H4 (cell line): Measurements from ENCODE around the gene CENPL. TPM values are rescaled to one million over a fixed set of nuclear protein-coding genes. Genes with fewer than 3 reads are reported as not detected.
"Not testable (repeated sequence)": the region's sequence is repeated elsewhere in the genome, so short reads cannot be mapped to it uniquely, and the experiment has no call there.

Experiments used
- DNase-seq: peaks from one replicate; pipeline ENCODE4 v3.0.0-alpha.2; 2015; ENCODE audit warnings: low spot score
- total RNA-seq: library from RNA; depleted of rRNA; stranded (reverse); fragments of >200 nt; shearing (Covaris generic); gene quantifications from 2 replicates; pipeline ENCODE4 v1.2.3, GENCODE V29; 2014

Gene CENPL
- total RNA-seq, 1 experiment from 2014 or later = 27.6 TPM

DNA sequence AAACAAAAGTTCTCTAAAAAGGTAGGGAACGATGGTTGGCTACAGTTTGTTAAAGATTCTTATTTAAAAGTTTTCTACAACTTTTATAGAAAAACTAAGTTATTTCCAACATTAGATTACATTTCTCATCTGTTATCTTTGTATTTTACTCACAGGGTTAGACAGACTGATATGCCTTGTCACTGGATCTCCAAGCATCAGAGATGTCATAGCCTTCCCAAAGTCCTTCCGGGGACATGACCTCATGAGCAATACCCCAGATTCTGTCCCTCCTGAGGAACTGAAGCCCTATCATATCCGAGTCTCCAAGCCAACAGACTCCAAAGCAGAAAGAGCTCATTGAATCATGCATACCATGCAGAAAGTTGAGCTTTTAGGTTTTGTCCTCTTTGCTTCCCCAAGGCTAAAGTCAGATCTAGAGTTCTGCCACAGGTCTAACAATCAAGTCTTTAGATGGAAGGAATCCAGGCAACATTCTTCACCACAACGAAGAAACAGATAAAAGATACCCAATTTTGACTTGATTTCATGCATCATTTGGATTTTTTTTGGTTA, 32.8 kb upstream of the CENPL start:
- DNase-seq = no peak

- no peak for DNase-seq
Measured at GRCh38 chr1:173856903-173857302, 32.2 kb upstream of the CENPL start.

- DNase-seq = no peak
Measured at GRCh38 chr1:173856014-173856413, 31.3 kb upstream of the CENPL start.

GRCh38 chr1:173853074-173853473, 28.4 kb upstream of the CENPL start:
- DNase-seq = peak; percentile 56

- DNase-seq = no peak
Measured at GRCh38 chr1:173852105-173852504, 27.4 kb upstream of the CENPL start.

DNA sequence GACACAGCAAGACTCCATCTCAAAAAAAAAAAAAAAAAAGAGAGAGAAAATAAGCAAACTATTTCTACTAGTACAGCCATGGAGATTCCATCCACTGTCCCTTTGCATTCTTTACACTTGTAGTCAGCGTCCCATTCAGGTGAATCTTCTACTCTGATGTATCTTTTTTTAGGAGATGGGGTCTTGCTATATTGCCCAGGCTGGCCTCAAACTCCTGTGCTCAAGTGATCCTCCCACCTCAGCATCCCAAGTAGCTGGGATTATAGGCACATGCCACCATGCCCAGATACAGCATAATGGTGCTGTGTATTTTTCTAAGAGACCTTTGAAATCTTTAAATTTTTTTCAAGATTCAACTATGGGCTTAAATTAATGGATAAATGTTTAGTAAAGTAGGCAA, 8.1 kb upstream of the CENPL start:
- no peak for DNase-seq

DNA sequence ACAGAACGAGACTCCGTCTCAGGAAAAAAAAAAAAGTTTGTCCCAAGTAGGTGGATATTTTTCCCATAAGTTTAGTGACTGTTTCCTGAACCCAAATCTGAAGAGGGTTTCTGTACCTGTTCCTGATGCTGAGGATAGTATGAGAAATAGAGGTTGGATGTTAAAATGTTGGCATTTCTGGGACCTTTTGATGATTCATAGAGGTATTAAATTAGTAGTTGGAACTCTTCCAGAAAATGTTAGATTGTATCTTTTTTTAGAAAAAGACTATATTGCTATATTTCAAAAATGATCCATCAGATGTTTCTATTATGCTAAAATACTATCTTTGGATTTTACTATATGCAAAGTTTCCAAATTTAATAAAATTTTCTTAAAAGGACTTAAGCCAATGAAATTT, 2.9 kb upstream of the CENPL start:
- no peak for DNase-seq

DNA sequence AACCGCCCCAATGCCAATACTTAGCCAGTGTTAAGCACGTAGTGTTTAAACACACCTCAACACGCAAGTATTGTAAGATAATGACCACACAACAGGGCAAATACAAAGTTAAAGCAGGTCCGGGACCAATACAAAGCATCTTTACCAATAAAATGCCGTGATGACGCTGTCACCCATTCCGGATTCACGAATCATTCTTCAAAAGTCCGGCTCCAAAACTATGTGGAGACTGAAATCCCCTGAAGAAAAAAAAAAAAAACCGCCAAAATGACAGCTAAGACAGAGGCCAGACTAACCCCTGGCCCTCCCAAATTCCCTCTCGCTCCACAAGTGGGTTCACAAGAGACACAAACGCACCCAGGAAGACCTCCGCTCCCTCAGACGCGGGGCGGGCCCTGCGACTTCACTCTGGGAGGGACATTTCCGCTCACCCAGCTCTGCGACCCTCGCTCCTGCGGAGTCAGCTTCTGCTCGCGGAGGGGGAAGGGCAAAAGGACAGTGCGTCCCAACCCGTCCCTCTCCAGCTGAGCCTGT, 835 bp downstream of the CENPL start:
- no peak for DNase-seq

- no peak for DNase-seq
Measured at GRCh38 chr1:173821680-173822079, 3.0 kb downstream of the CENPL start.

GRCh38 chr1:173818459-173818858, 6.2 kb downstream of the CENPL start:
- DNase-seq = no peak

GRCh38 chr1:173813654-173814053, 11.0 kb downstream of the CENPL start:
- not testable (repeated sequence) for DNase-seq

GRCh38 chr1:173802961-173803360, 21.7 kb downstream of the CENPL start:
- DNase-seq = no peak

DNA sequence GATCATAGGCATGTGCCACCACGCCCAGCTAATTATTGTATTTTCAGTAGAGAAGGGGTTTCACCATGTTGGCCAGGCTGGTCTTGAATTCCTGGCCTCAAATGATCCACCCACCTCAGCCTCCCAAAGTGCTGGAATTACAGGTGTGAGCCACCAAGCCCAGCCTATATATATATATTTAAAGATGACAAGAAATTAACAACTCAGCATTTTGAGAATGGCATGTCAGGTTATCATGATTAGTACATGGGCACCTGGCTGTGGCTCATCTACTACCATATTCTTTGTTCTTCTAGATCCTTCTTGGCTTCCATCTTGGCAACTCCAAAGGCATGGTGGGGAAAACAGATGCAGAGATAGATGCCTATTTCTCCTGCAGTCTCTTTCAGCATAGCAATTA, 24.7 kb downstream of the CENPL start:
- DNase-seq = not testable (repeated sequence)

DNA sequence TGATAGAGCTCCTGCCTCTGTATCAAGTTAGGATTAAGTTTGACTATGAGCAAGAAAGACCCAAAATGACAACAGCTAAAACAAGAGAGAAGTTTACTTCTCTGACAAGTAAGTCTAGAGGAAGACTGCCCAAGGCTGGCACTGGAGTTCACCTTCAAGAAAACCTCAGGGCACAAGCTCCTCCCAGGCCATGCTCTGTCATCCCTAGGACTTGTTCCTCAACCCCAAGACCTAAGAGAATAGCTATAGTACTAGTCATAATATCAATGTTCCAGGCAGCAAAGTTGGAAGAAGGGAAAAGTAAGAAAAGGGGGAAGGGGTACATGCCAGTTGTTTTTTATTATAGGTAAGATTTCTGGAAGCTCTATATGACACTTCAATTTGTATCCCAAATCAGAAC, 26.6 kb downstream of the CENPL start:
- no peak for DNase-seq

GRCh38 chr1:173789841-173790240, 34.8 kb downstream of the CENPL start:
- no peak for DNase-seq

DNA sequence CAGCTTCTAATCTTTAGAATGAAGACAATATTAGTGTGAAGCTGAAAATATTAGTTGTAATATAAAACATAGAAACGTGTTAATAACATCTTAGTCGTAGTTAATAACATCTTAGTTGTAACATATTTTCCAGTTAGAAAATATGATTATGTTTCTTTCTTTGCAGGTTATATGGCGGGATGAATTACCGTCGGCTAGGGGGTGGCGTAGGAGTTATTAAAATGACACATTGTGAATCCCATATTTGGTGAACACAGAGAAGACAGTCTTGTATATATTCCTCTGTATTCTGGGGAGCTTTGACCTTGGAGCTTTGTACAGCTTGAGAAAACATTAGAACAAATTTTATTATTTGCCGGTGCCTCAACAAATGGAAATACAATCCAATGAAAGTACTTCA, 39.7 kb downstream of the CENPL start:
- DNase-seq = no peak

DNA sequence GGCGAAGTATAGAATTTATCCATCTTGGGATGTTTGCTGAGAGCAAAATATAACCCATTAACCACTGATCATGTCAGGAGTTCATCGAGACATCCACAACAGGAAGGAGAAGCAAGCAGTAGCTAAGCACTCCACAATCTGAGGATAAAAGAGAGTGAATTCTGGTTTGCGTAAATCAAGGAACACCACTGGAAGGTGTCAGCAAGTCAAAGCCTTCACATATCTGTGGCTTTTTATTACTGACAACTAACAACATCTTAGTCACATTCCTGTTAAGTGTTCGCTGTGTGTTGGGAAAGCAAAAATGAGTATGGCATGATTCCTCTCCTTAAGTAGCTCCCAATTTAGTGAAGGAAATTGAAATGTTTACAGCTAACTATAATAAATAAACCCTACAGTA, 44.7 kb downstream of the CENPL start:
- DNase-seq = no peak

DNA sequence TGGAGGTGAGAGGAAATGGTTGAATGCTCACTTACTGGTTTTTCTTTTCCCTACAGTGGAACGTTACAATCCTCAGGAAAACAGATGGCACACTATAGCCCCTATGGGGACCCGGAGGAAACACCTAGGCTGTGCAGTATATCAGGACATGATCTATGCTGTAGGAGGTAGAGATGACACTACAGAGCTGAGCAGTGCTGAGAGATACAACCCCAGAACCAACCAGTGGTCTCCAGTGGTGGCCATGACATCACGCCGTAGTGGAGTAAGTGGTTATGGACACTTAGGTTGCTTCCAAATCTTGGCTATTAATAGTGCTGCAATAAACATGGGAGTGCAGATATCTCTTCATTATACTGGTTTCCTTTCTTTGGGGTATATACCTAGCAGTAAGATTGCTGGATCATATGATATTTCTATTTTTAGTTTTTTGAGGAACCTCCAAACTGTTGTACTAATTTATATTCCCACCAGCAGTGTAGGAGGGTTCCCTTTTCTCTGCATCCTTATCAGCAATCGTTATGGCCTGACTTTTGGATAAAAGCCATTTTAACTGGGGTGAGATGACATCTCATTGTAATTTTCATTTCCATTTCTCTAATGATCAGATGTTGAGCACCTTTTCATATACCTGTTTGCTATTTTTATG, 49.0 kb downstream of the CENPL start:
- DNase-seq = no peak

- DNase-seq = no peak
Measured at GRCh38 chr1:173771560-173771959, 53.1 kb downstream of the CENPL start.

- not testable (repeated sequence) for DNase-seq
Measured at GRCh38 chr1:173770330-173770729, 54.4 kb downstream of the CENPL start.

GRCh38 chr1:173768827-173769226, 55.9 kb downstream of the CENPL start:
- no peak for DNase-seq

GRCh38 chr1:173768206-173768605, 56.5 kb downstream of the CENPL start:
- DNase-seq = no peak

- DNase-seq = not testable (repeated sequence)
Measured at GRCh38 chr1:173764331-173764730, 60.4 kb downstream of the CENPL start.

DNA sequence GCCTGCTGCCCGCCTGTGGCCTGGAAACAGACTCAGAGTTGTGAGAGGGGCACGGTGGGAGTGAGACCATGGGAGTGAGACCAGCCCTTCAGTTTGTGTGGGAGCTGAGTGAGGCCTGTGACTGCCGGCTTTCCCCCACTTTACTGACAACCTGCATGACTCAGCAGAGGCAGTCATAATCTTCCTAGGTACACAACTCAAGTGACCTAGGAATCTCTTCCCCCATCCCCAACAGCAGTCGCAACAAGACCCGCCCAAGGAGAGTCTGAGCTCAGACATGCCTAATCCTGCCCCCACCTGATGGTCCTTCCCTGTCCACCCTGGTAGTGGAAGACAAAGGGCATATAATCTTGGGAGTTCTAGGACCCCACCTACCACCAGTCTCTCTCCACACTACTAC, 65.7 kb downstream of the CENPL start:
- DNase-seq = no peak
